Measurements from ENCODE around the gene TMX2.

The TMX2 gene

GRCh38 chr11:57771365-57771764 lies 59.0 kb downstream of the TMX2 start:
- DNase-seq: no peak

GRCh38 chr11:57772562-57772961 lies 60.2 kb downstream of the TMX2 start:
- no peak for DNase-seq

GRCh38 chr11:57773026-57773598 lies 60.7 kb downstream of the TMX2 start:
- DNase-seq: no peak

- DNase-seq: no peak
Observed at GRCh38 chr11:57775491-57775890, 63.1 kb downstream of the TMX2 start.

- DNase-seq: no peak
Observed at GRCh38 chr11:57776031-57776521, 63.7 kb downstream of the TMX2 start.

- DNase-seq: no peak
Observed at GRCh38 chr11:57776577-57777210, 64.3 kb downstream of the TMX2 start.

- DNase-seq: no peak
Observed at GRCh38 chr11:57777969-57778317, 65.5 kb downstream of the TMX2 start.

GRCh38 chr11:57778318-57779037 lies 66.1 kb downstream of the TMX2 start:
- DNase-seq: peak; percentile 50

GRCh38 chr11:57779276-57779675 lies 66.9 kb downstream of the TMX2 start:
- no peak for DNase-seq

- no peak for DNase-seq
Observed at GRCh38 chr11:57781529-57781943, 69.1 kb downstream of the TMX2 start.

- no peak for DNase-seq
Observed at GRCh38 chr11:57785072-57785471, 72.7 kb downstream of the TMX2 start.

- no peak for DNase-seq
Observed at GRCh38 chr11:57786436-57786835, 74.0 kb downstream of the TMX2 start.

- DNase-seq: no peak
Observed at GRCh38 chr11:57787006-57787604, 74.7 kb downstream of the TMX2 start.

- no peak for DNase-seq
Observed at GRCh38 chr11:57787920-57788702, 75.7 kb downstream of the TMX2 start.

GRCh38 chr11:57788703-57789088 lies 76.3 kb downstream of the TMX2 start:
- DNase-seq: no peak

Measured in NCI-H345 (cell line).